ENCODE results near the gene C1orf159. TPM values are rescaled to one million over a fixed set of nuclear protein-coding genes. Genes with fewer than 3 reads are reported as not detected.

Gene C1orf159
- total and polyA plus RNA-seq, 12 donors = 2.9 to 14.0 (median 4.1) TPM

DNA sequence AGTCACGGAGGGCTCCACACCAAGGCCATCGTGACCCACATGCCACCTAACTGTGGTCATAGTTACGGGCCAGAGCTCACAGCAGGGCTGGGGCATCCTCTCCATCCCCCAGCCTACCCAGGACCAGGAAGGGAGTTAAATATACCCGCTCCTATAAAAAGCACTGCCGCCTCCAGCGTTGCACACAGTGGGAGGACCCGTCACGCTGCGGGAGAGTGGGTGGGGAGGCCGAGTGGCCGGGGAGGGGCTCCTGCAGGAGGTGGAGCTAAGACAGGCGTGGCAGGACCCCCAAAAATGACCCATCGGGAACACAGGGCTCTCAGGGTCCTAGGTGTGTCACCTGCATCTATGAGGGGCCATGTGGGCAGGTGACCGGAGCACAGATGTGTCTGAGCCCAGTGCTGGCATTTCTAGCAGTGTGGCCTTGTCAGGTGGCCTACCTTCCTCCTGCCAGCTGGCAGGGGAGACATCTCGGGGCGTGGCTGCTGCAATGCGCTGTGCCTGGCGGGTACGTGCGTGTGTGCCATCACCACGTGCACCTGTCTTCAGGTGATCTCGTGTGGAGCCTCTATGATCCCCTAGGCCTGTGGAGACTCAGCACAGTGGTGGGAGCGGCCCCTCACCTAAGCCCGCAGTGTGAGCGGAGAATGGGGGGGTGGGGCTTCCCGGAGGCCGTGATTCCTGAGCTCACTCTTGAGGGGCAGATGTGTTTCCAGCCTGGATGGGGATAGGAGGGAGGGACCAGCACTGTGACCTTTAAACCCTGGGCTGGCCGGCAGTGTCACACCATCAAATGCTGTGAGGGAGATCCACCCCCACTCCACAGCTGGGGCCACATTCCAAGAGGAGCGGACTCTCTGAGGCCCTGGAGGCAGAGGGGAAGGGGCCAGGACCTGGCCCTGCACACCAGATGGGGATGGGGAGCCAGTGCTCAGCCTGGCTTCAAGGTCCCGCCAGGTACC is 78.2 kb downstream of the C1orf159 start:
- Histone ChIP-seq H3K9me3 (no peaks in the 10 kb centered on the region), H3K27me3 (peaks cover 0 to 79% (median 12%) of the 10 kb centered on the region in 7 donors), H3K4me3 (no peak overlapping the region), H3K36me3 (peaks cover 0 to 30% (median 0%) of the 10 kb centered on the region in 9 donors), H3K4me1 (peaks cover 12 to 46% (median 23%) of the 10 kb centered on the region in 9 donors), H3K27ac (no peak overlapping the region)
- TF ChIP-seq, protein P1, sequence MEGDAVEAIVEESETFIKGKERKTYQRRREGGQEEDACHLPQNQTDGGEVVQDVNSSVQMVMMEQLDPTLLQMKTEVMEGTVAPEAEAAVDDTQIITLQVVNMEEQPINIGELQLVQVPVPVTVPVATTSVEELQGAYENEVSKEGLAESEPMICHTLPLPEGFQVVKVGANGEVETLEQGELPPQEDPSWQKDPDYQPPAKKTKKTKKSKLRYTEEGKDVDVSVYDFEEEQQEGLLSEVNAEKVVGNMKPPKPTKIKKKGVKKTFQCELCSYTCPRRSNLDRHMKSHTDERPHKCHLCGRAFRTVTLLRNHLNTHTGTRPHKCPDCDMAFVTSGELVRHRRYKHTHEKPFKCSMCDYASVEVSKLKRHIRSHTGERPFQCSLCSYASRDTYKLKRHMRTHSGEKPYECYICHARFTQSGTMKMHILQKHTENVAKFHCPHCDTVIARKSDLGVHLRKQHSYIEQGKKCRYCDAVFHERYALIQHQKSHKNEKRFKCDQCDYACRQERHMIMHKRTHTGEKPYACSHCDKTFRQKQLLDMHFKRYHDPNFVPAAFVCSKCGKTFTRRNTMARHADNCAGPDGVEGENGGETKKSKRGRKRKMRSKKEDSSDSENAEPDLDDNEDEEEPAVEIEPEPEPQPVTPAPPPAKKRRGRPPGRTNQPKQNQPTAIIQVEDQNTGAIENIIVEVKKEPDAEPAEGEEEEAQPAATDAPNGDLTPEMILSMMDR (IDR thresholded peaks at IDR 0.05) = no peak
- WGBS, 2 donors = 86 to 87% methylated on average over 30 of the region's 30 CpGs
- DNase-seq (no peak), ATAC-seq (no peak)
- intact Hi-C loops (cut with DNase I) = loop anchor here in 1 of 10 donors (10.0 kb wide), 1 partner anchor 257 kb away; no protein-coding TSS in a partner anchor

DNA sequence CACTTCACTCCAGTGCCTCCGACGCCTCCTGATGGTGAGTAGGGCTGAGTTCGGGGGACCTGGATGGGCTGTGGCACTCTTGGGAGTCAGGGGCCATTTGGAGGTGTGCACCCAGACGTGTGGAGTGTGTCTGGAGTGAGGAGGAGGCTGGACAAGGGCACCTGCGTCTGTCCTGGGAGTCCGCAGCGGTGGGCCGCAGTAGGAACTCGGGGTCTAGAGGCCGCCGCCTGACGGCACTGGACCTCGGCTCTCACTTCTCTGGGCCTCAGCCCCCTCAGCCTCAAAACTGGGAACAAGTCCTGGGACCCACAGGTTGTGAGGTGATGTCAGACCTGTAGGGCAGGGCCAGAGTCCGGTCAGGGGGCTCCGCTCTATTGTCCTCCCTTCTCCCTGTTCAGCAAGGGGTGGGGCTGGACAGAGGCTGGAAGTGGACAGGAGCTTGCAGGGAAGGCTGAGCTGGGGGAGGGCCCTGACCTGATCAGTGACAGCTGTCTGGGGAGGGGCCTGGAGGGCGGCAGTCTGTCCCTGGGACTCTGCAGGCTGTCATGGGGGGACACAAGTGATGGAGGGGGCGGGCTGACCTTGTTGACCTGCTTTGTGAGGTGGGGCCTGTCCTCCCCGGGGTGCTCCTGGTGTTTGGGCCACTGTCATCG is 80.5 kb downstream of the C1orf159 start:
- WGBS, 2 donors = 88 to 92% methylated on average over 19 of the region's 19 CpGs
- intact Hi-C loops (cut with DNase I) = loop anchor here in 1 of 10 donors (10.0 kb wide), 1 partner anchor 259 kb away; no protein-coding TSS in a partner anchor
- Histone ChIP-seq H3K4me1 (peaks cover 10 to 59% (median 24%) of the 10 kb centered on the region in 9 donors), H3K27ac (no peak overlapping the region), H3K27me3 (peaks cover 0 to 88% (median 12%) of the 10 kb centered on the region in 7 donors), H3K4me3 (no peak overlapping the region), H3K9me3 (no peaks in the 10 kb centered on the region), H3K36me3 (peaks cover 0 to 21% (median 0%) of the 10 kb centered on the region in 9 donors)
- ATAC-seq (no peak), DNase-seq (no peak)
- TF ChIP-seq, protein P1 (IDR thresholded peaks at IDR 0.05) = no peak

DNA sequence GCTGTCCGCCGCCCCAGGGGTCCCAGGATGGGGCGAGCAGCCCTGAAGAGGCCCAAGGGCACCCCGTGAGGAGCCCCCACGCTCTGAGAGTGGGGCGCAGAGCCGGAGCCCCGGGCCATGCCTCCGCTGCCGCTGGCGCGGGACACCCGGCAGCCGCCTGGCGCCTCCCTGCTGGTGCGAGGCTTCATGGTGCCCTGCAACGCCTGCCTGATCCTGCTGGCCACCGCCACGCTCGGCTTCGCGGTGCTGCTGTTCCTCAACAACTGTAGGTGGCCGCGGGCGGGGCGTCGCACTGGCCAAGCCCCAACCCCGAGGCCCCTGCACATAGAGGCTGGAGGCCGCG is 81.5 kb downstream of the C1orf159 start:
- Histone ChIP-seq H3K4me1 (peaks cover under 1 to 49% (median 14%) of the 10 kb centered on the region in 9 donors), H3K36me3 (peaks cover 0 to 21% (median 0%) of the 10 kb centered on the region in 9 donors), H3K27ac (no peak overlapping the region), H3K27me3 (peaks cover 0 to 78% (median 12%) of the 10 kb centered on the region in 7 donors), H3K9me3 (no peaks in the 10 kb centered on the region), H3K4me3 (peak overlapping the region in 5 of 10 donors; percentile 10 to 57 (median 48))
- TF ChIP-seq, protein P1 (IDR thresholded peaks at IDR 0.05) = no peak
- 38 to 53% methylated on average over 28 to 30 of the region's 30 CpGs for WGBS, 2 donors
- ATAC-seq (no peak), DNase-seq (no peak)
- intact Hi-C loops (cut with DNase I) = loop anchor here in 2 of 10 donors (5.0 to 10.0 kb wide), 2 partner anchors 33 to 260 kb away; no protein-coding TSS in a partner anchor

All from heart right ventricle (tissue), 16 donors.